Thoracic aorta (tissue), 2 donors: Measurements from ENCODE around the gene KAZN. TPM values are rescaled to one million over a fixed set of nuclear protein-coding genes. Genes with fewer than 3 reads are reported as not detected.

Experiments
- ATAC-seq: fragments of 150-250 bp; one replicate; pipeline ENCODE4 v1.8.0; 2017; ENCODE audit warnings: low read depth; ENCODE audit not compliant: insufficient number of reproducible peaks, low FRiP score
- DNase-seq: peaks from one replicate; pipeline ENCODE4 v3.0.0-alpha.2; 2020; ENCODE audit warnings: low spot score
- H3K27ac ChIP-seq, 2 donors: fragments of 200-600 bp; sonication (generic); 1 replicate in 1 of 2; 2 replicates in 1 of 2; pipeline ENCODE4 v1.5.1; 2016; ENCODE audit warnings: mild to moderate bottlenecking in 2 of 2, moderate library complexity in 2 of 2
- H3K27me3 ChIP-seq: fragments of 200-600 bp; sonication (generic); replicated peaks from 2 replicates; pipeline ENCODE4 v1.6.0; 2016; ENCODE audit warnings: mild to moderate bottlenecking; ENCODE audit not compliant: insufficient read depth
- H3K36me3 ChIP-seq: fragments of 200-600 bp; sonication (generic); one replicate; pipeline ENCODE4 v1.5.1; 2016
- H3K4me1 ChIP-seq, 2 donors: fragments of 200-600 bp; sonication (generic); 1 replicate in 1 of 2; 2 replicates in 1 of 2; pipeline versions ENCODE4 v1.5.1 to v1.6.0; 2016; ENCODE audit warnings: low read depth in 2 of 2, mild to moderate bottlenecking in 1 of 2; ENCODE audit not compliant: control insufficient read depth in 1 of 2
- H3K4me3 ChIP-seq: fragments of 200-600 bp; sonication (generic); 2 replicates; pipeline ENCODE4 v1.5.1; 2016; ENCODE audit warnings: mild to moderate bottlenecking
- H3K9me3 ChIP-seq: fragments of 200-600 bp; sonication (generic); 2 replicates; pipeline ENCODE4 v1.5.1; 2016
- CTCF ChIP-seq: fragments of 200-600 bp; sonication (generic); IDR thresholded peaks from one replicate; pipeline ENCODE4 v1.5.1; 2019; ENCODE audit warnings: antibody characterized with exemption
- total RNA-seq, 2 donors: library from RNA; depleted of rRNA; stranded (reverse); fragments of >200 nt; gene quantifications; one replicate each; pipeline versions ENCODE4 v1.1.0 to v1.2.3, GENCODE V29; 2016

Gene KAZN
- total RNA-seq, 2 donors from 2014 or later: 17.4 to 30.3 TPM

- no peaks in the 10 kb centered on the region for H3K9me3 ChIP-seq
- no peak for ATAC-seq
Observed at GRCh38 chr1:14765773-14766172, 167.3 kb downstream of the KAZN start.

GRCh38 chr1:14767075-14767474 lies 168.6 kb downstream of the KAZN start:
- Histone ChIP-seq H3K36me3 (no peaks in the 10 kb centered on the region), H3K9me3 (no peaks in the 10 kb centered on the region), H3K27ac (no peak overlapping the region), H3K4me3 (no peak overlapping the region), H3K27me3 (no peaks in the 10 kb centered on the region), H3K4me1 (no peaks in the 10 kb centered on the region)
- no peak for DNase-seq
- ATAC-seq: no peak
- no peak for TF ChIP-seq CTCF

More at GRCh38 chr1:14765773-14766172, 167.3 kb downstream of the KAZN start:
- no peak for TF ChIP-seq CTCF
- DNase-seq: no peak
- Histone ChIP-seq H3K4me3 (no peak overlapping the region), H3K27ac (no peak overlapping the region), H3K27me3 (no peaks in the 10 kb centered on the region), H3K36me3 (no peaks in the 10 kb centered on the region), H3K4me1 (no peaks in the 10 kb centered on the region)

- H3K4me1 ChIP-seq: no peaks in the 10 kb centered on the region
- no peak for ATAC-seq
- H3K27ac ChIP-seq: no peak overlapping the region
Observed at GRCh38 chr1:14768582-14769304, 170.3 kb downstream of the KAZN start.

GRCh38 chr1:14769486-14770274 lies 171.2 kb downstream of the KAZN start:
- H3K4me1 ChIP-seq: no peaks in the 10 kb centered on the region
- ATAC-seq (no peak), DNase-seq (no peak)
- no peak overlapping the region for H3K4me3 ChIP-seq
- no peaks in the 10 kb centered on the region for H3K27me3 ChIP-seq
- H3K27ac ChIP-seq: no peak overlapping the region
- TF ChIP-seq CTCF: no peak
- H3K36me3 ChIP-seq: no peaks in the 10 kb centered on the region
- no peaks in the 10 kb centered on the region for H3K9me3 ChIP-seq

More at GRCh38 chr1:14768582-14769304, 170.3 kb downstream of the KAZN start:
- Histone ChIP-seq H3K27me3 (no peaks in the 10 kb centered on the region), H3K4me3 (no peak overlapping the region), H3K36me3 (no peaks in the 10 kb centered on the region), H3K9me3 (no peaks in the 10 kb centered on the region)
- no peak for TF ChIP-seq CTCF
- DNase-seq: no peak

- H3K4me3 ChIP-seq: no peak overlapping the region
- H3K27me3 ChIP-seq: no peaks in the 10 kb centered on the region
- DNase-seq (no peak), ATAC-seq (no peak)
- no peak for TF ChIP-seq CTCF
- no peaks in the 10 kb centered on the region for H3K36me3 ChIP-seq
- H3K9me3 ChIP-seq: no peaks in the 10 kb centered on the region
- no peak overlapping the region for H3K27ac ChIP-seq
- no peaks in the 10 kb centered on the region for H3K4me1 ChIP-seq
Observed at GRCh38 chr1:14773396-14774025, 175.0 kb downstream of the KAZN start.
